HepG2 (cell line): ENCODE measurements around the gene RASL12. TPM values are rescaled to one million over a fixed set of nuclear protein-coding genes. Genes with fewer than 3 reads are reported as not detected.

Source experiments
- ATF7 ChIP-seq, 2 experiments: fragments of 450-650 bp in 1 of 2; sonication (generic) in 1 of 2; formaldehyde crosslinking in 1 of 2; IDR thresholded peaks; 2 replicates each; pipeline versions ENCODE4 v1.4.0 to v1.6.1; 2016 to 2020; ENCODE audit warnings: antibody characterized with exemption in 1 of 2, mild to moderate bottlenecking in 1 of 2, missing genetic modification reagents in 1 of 2
- BCL6 ChIP-seq: IDR thresholded peaks from 2 replicates; pipeline ENCODE4 v1.6.1; 2016; ENCODE audit warnings: missing genetic modification reagents, missing compliant biosample characterization
- CBX5 ChIP-seq: sonication (generic); formaldehyde crosslinking; IDR thresholded peaks from 2 replicates; pipeline ENCODE4 v1.4.0; 2020; ENCODE audit warnings: missing genetic modification reagents, borderline replicate concordance
- CHD2 ChIP-seq: IDR thresholded peaks from 2 replicates; pipeline ENCODE4 v1.6.1; 2011; ENCODE audit warnings: low read depth, low read length, improper control_type of control experiment
- GLMP ChIP-seq: sonication (generic); formaldehyde crosslinking; IDR thresholded peaks from 2 replicates; pipeline ENCODE4 v1.9.0; 2021; ENCODE audit warnings: missing genetic modification reagents, mild to moderate bottlenecking, borderline replicate concordance
- HDAC1 ChIP-seq: sonication (generic); formaldehyde crosslinking; IDR thresholded peaks from 2 replicates; pipeline ENCODE4 v1.5.1; 2020; ENCODE audit warnings: mild to moderate bottlenecking, missing genetic modification reagents
- MXI1 ChIP-seq: IDR thresholded peaks from 3 replicates; pipeline ENCODE4 v1.6.1; 2012; ENCODE audit warnings: low read depth, low read length, inconsistent platforms, borderline replicate concordance
- PAWR ChIP-seq: sonication (generic); formaldehyde crosslinking; IDR thresholded peaks from 2 replicates; pipeline ENCODE4 v1.4.0; 2020; ENCODE audit warnings: missing genetic modification reagents, mild to moderate bottlenecking, borderline replicate concordance
- PHB2 ChIP-seq: fragments of 450-650 bp; IDR thresholded peaks from 2 replicates; pipeline ENCODE4 v1.6.1; 2018; ENCODE audit not compliant: partially characterized antibody
- POLR2AphosphoS5 ChIP-seq: IDR thresholded peaks from 2 replicates; pipeline ENCODE4 v1.6.1; 2012; ENCODE audit warnings: low read depth, low read length
- SPEN ChIP-seq: sonication (generic); formaldehyde crosslinking; IDR thresholded peaks from 2 replicates; pipeline ENCODE4 v1.5.1; 2020; ENCODE audit warnings: low read depth, mild to moderate bottlenecking, missing genetic modification reagents
- STAG1 ChIP-seq: sonication (generic); formaldehyde crosslinking; IDR thresholded peaks from 2 replicates; pipeline ENCODE4 v1.4.0; 2020; ENCODE audit warnings: missing genetic modification reagents
- ZBTB49 ChIP-seq: sonication (generic); formaldehyde crosslinking; IDR thresholded peaks from 2 replicates; pipeline ENCODE4 v1.4.0; 2020; ENCODE audit warnings: missing genetic modification reagents, borderline replicate concordance
- ZFP36L1 ChIP-seq: sonication (generic); formaldehyde crosslinking; IDR thresholded peaks from 2 replicates; pipeline ENCODE4 v1.8.0; 2022; ENCODE audit warnings: mild to moderate bottlenecking, missing genetic modification reagents, moderate library complexity
- ZKSCAN1 ChIP-seq: fragments of 150-350 bp; IDR thresholded peaks from 2 replicates; pipeline ENCODE4 v1.6.1; 2014; ENCODE audit warnings: low read length
- ZKSCAN8 ChIP-seq: IDR thresholded peaks from 2 replicates; pipeline ENCODE4 v1.6.1; 2016; ENCODE audit warnings: borderline replicate concordance, missing genetic modification reagents, missing compliant biosample characterization
- ZNF562 ChIP-seq: sonication (generic); formaldehyde crosslinking; IDR thresholded peaks from 2 replicates; pipeline ENCODE4 v1.8.0; 2022; ENCODE audit warnings: missing genetic modification reagents, borderline replicate concordance
- ZNF577 ChIP-seq: sonication (generic); formaldehyde crosslinking; IDR thresholded peaks from 2 replicates; pipeline ENCODE4 v1.4.0; 2020; ENCODE audit warnings: mild to moderate bottlenecking, low read depth, missing genetic modification reagents, borderline replicate concordance
- ZNF644 ChIP-seq: IDR thresholded peaks from 2 replicates; pipeline ENCODE4 v1.6.1; 2016; ENCODE audit warnings: low read depth
- ZNF776 ChIP-seq: sonication (generic); formaldehyde crosslinking; IDR thresholded peaks from 2 replicates; pipeline ENCODE4 v1.4.0; 2020; ENCODE audit warnings: mild to moderate bottlenecking, missing genetic modification reagents
- polyA plus RNA-seq, 8 experiments: library from polyadenylated mRNA; depleted of rRNA in 3 of 8; stranded (reverse) in 7 of 8; unstranded in 1 of 8; fragments of >200 nt; fragmentation: Illumina TruSeq in 4 of 8; extraction: Trizol in 4 of 8; gene quantifications; 2 replicates each; pipeline versions ENCODE4 v1.2.1 to v1.2.3, GENCODE V29; 2011 to 2016; ENCODE audit warnings: low read depth in 4 of 8, missing spikeins in 1 of 8, mixed read lengths in 1 of 8; ENCODE audit not compliant: insufficient read depth in 1 of 8
- total RNA-seq, 5 experiments: library from RNA; depleted of rRNA; stranded (reverse); fragments of >200 nt; fragmentation: Illumina TruSeq; extraction: Trizol; gene quantifications; 2 replicates each; pipeline ENCODE4 v1.2.3, GENCODE V29; 2016; ENCODE audit warnings: low read depth in 1 of 5
- TF ChIP-seq, protein P1 (sequence below): sonication (generic); formaldehyde crosslinking; conservative IDR thresholded peaks from 2 replicates; pipeline ENCODE4 v1.4.0; 2020; ENCODE audit warnings: missing genetic modification reagents
- TF ChIP-seq, protein P2 (sequence below): sonication (generic); formaldehyde crosslinking; IDR thresholded peaks from 2 replicates; pipeline ENCODE4 v1.4.0; 2020; ENCODE audit warnings: missing genetic modification reagents

RASL12 gene
- total and polyA plus RNA-seq, 2 of the 13 experiments (the other 11 are each of a cell fraction or from before 2014, with no cell fraction given): 0.16 to 0.55 TPM

GRCh38 chr15:65095011-65095746, 27.4 kb upstream of the RASL12 start (continued):
- no peak for TF ChIP-seq PHB2
- no peak for TF ChIP-seq SPEN (CRISPR knock-in tag)
- no peak for TF ChIP-seq GLMP (CRISPR knock-in tag)
- TF ChIP-seq PAWR (CRISPR knock-in tag): no peak
- TF ChIP-seq ZNF577 (CRISPR knock-in tag): no peak
- TF ChIP-seq ZNF644 (CRISPR knock-in tag): no peak
- peak; percentile 87 for TF ChIP-seq ATF7 (IDR thresholded peaks at IDR 0.05)
- TF ChIP-seq ATF7 (CRISPR knock-in tag; IDR thresholded peaks at IDR 0.05): no peak
- no peak for TF ChIP-seq HDAC1 (CRISPR knock-in tag)
- no peak for TF ChIP-seq BCL6 (CRISPR knock-in tag)
- TF ChIP-seq CHD2: no peak
- no peak for TF ChIP-seq ZNF776
- TF ChIP-seq CBX5: no peak
- TF ChIP-seq ZKSCAN8: no peak
- TF ChIP-seq ZKSCAN1: no peak
- no peak for TF ChIP-seq POLR2AphosphoS5
- TF ChIP-seq MXI1: no peak
- TF ChIP-seq, protein P1, sequence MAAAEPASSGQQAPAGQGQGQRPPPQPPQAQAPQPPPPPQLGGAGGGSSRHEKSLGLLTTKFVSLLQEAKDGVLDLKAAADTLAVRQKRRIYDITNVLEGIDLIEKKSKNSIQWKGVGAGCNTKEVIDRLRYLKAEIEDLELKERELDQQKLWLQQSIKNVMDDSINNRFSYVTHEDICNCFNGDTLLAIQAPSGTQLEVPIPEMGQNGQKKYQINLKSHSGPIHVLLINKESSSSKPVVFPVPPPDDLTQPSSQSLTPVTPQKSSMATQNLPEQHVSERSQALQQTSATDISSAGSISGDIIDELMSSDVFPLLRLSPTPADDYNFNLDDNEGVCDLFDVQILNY (CRISPR knock-in tag): no peak
- TF ChIP-seq ZNF562 (CRISPR knock-in tag): no peak
- TF ChIP-seq, protein P2, sequence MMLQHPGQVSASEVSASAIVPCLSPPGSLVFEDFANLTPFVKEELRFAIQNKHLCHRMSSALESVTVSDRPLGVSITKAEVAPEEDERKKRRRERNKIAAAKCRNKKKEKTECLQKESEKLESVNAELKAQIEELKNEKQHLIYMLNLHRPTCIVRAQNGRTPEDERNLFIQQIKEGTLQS: peak; percentile 65
- TF ChIP-seq ZFP36L1 (CRISPR knock-in tag): no peak
- no peak for TF ChIP-seq STAG1 (CRISPR knock-in tag)
- no peak for TF ChIP-seq ZBTB49 (CRISPR knock-in tag)
